HG02763 (cell line): ENCODE data around the gene ATRX.
"Not testable (repeated sequence)": the region's sequence is repeated elsewhere in the genome, so short reads cannot be mapped to it uniquely, and the experiment has no call there.

ENCODE experiments used
- ATAC-seq: cut with Tn5 transposase; IDR thresholded peaks from one replicate; pipeline ENCODE4 v1.9.1; 2021; ENCODE audit warnings: mild to moderate bottlenecking, moderate library complexity; ENCODE audit not compliant: unreplicated experiment

The ATRX gene

DNA sequence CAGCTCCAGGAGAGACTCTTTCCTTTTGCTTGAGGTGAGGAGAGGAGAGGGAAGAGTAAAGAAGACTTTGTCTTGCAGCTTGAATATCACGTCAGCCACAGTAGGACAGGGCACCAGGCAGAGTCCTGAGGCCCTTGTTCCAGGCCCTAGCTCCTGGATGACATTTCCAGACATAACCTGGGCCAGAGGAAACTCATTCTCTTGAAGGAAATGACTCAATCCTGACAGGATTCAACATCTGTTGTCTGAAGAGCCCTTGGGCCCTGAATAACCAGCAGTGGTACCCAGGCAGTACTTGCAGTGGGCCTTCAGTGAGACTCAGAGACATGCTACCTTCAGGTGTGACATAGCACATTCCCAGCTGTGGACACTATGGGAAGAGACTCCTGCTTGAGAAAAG is 276.0 kb downstream of the ATRX start:
- ATAC-seq: no peak

GRCh38 chrX:77505227-77505626 is 280.8 kb downstream of the ATRX start:
- ATAC-seq: no peak

- ATAC-seq: no peak
Measured at GRCh38 chrX:77502951-77503525, 283.0 kb downstream of the ATRX start.

DNA sequence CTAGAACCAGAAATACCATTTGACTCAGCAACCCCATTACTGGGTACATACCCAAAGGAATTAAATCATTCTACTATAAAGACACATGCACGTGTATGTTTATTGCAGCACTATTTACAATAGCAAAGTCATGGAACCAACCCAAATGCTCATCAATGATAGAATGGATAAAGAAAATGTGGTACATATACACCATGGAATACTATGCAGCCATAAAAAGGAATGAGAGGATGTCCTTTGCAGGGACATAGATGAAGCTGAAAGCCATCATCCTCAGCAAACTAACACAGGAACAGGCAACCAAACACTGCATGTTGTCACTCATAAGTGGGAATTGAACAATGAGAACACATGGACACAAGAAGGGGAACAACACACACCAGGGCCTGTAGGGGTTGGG is 285.9 kb downstream of the ATRX start:
- ATAC-seq: not testable (repeated sequence)

DNA sequence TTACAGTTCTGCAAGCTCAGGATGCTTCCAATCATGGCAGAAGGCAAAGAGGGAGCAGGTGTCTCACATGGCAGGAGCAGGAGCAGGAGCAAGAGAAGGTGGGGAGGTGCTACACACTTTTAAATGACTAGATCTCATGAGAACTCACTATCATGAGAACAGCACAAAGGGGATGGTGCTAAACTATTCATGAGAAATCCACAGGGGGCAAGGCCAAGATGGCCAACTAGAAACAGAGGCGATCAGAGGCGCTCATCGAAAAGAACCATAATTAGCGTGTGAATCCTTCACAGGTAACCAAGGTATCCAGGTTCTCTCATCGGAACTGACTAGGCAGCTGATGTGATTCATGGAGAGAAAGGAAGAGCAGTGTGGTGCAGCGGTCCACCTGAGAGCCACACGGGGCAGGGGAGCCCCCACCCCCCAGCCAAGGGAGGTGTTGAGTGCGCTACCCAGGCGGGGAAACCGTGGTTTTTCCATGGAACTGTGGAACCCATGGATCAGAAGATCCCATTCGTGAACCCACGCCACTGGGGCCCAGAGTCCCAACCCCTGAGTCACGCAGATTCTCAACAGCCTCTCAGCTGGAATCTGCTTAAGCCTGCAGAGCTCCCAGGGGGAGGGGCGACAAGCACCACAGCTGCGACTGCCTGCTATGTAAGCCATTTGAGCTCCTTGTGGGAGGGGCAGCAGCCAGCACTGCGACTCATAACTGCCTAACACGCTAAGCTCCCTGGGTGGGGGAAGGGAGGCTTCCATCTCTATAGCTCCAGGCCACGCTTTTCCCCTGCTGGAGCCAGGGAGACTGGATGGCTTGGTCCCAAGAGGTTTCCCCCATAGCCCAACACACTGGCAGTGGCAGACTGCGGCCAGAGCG is 292.1 kb downstream of the ATRX start:
- ATAC-seq: no peak

DNA sequence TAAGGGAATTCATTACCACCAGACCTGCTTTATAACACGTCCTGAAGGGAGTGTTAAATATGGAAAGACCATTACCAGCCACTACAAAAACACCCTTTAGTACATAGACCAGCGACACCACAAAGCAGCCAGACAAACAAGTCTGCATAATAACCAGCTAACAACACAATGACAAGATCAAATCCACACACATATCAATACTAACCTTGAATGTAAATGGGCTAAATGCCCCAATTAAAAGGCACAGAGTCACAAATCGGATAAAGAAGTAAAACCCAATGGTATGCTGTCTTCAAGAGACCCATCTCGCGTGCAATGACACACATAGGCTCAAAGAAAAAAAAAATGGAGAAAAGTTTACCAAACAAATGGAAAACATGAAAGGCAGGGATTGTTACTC is 302.0 kb downstream of the ATRX start:
- no peak for ATAC-seq

DNA sequence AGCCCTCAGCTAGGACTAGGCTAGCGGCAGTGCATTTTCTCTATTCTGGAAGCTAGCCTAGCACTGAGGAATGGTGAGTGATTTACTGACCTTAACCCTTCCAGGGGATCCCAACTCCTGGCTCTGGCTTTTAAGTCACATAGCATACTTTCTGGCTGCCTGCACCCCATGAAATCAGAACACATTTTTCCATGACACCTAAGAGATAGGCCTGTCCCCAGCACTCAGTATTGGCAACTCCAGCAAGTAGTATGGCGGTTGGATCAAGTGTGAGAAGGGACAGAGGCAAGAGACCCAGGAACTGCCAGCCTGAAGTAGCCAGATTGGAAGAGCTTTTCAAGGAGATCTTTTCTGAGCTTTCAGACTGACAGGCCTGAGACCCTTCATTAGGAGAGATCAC is 330.6 kb downstream of the ATRX start:
- ATAC-seq: no peak
